Hematopoietic multipotent progenitor cell treated with erythropoietin and hydrocortisone succinate and interleukin-3 and kit ligand, for 4 days (in vitro differentiated cells): Measurements from ENCODE around the gene OSBPL1A.
"Not testable (repeated sequence)": the region's sequence is repeated elsewhere in the genome, so short reads cannot be mapped to it uniquely, and the experiment has no call there.

Source experiments
- DNase-seq: peaks from one replicate; pipeline ENCODE4 v3.0.0-alpha.2; 2015

OSBPL1A gene

DNA sequence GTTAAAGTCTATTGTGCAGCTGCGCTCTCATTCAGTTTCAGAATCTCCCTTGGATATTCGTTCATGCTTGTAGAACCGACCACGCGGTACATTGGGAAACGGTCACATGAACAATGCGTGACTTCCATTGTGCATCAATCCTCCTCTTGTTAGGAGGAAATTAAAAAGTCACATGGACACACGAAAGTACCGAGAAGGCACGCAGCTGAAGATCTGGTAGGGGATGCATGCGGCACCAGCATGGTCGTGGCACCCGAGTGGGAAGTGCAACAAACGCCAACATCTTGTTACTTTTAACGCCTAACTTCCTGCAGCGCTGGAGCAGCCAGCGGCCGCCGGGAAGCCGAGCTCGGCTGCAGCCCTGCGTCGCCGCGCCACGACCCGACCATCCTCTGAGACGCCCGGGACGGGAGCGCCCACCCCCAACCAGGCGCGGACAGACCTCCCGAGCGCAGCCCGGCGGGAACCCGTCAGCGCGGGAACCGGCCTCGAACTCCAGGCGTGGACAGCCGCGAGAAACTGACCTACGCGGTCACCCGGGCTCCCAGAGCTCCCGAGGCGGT is 412 bp downstream of the OSBPL1A start:
- peak; percentile 88 for DNase-seq

DNA sequence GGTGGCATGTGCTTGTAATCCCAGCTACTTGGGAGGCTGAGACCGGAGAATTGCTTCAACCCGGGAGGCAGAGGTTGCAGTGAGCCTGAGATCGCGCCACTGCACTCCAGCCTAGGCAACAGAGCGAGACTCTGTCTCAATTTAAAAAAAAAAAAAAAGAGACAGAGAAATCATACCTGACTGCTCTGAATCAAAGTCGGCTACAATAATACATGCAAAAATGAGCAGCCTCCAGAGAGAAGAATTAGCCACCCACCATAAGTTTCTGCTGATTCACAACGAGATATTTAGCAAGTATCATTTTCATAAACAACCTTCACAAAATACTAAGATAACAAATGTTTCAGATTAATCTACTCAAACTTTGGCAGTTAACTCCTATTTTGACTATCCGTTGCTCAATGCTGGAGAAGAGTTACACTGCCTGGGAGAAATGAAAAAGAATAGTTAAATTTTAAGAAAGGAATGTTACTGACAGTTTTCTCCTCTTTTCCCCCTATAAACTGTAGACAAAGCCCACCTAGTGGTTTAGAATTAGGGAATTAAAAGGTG is 1.5 kb downstream of the OSBPL1A start:
- DNase-seq: peak; percentile 11

DNA sequence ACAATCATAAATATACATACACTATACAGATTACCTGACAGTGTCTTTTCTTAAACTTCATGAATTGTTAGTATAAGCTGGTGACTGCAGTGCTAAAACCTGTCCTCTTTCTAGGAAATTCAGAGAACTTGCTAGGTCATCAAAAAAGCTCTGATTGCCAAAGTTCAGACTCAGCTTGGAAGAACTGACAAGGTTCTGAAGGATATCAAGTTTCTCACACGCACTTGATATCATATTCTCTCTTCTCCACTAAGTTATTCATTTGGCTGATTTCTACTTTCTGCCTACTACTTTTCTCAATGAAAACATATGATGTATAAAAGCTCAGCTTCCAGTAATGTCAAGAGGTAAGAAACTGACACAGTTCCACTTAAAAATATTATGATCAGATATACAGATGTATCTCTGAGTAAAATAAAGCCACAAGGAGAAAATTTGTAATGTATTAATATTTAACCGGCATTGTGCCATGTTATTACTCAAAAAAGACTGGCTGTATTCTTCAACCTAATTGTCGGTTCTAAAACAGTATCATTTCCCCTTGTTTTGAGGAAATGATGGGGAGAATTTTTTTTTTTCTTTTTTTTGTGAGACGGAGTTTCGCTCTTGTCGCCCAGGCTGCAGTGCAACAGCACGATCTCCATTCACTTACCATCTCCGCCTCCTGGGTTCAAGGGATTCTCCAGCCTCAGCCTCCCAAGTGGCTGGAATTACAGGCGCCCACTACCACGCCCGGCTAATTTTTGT is 2.4 kb downstream of the OSBPL1A start:
- DNase-seq: peak; percentile 39

DNA sequence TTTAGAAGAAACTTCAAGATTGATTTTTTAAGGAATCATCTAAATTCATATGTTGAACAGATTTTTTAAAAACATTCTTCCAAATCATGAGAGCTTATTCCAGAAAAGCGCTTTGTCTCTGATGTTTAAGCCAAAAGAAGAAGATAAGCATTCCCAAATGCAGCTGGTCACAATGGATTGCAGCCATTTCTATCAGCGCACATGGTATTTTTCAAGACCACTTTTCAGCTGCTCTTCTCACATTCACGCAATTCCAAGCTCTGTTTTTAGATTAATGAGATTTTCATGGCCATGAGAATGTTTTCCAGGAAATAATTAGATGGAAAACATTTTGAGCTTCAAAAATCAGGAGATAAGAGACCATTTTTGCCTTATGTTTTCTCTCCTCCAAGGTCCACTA is 8.7 kb downstream of the OSBPL1A start:
- no peak for DNase-seq

DNA sequence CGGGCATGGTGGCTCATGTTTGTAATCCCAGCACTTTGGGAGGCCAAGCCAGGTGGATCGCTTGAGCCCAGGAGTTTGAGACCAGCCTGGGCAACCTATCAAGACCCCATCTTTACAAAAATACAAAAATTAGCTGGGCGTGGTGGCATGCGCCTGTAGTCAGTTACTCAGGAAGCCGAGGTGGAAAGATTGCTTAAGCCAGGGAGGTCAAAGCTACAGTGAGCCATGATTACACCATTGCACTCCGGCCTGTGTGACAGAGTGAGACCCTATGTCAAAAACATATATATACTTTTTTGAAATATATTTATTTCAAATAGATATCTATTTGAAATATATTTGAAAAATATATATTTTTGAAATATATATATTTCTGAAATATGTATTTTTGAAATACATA is 10.9 kb downstream of the OSBPL1A start:
- peak; percentile 56 for DNase-seq

DNA sequence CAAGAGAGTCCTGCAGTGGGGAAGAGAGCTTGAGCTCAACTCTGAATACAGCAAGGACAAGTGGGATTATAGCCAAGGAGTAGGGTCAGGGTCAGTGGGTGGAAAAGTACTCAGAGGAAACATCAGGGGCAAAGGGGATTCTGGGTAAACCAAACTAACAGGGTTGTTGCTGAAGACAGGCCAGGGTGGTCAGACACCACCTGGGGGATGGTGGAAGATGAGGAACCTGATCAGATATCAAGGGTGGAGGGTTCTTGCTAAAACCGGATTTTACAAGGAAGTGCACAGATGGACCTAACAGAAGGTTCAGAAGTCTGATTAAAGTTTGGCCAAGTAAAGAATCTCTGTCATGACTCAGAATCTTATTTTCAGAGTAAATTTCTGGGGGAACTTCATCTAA is 16.5 kb downstream of the OSBPL1A start:
- DNase-seq: peak; percentile 40

DNA sequence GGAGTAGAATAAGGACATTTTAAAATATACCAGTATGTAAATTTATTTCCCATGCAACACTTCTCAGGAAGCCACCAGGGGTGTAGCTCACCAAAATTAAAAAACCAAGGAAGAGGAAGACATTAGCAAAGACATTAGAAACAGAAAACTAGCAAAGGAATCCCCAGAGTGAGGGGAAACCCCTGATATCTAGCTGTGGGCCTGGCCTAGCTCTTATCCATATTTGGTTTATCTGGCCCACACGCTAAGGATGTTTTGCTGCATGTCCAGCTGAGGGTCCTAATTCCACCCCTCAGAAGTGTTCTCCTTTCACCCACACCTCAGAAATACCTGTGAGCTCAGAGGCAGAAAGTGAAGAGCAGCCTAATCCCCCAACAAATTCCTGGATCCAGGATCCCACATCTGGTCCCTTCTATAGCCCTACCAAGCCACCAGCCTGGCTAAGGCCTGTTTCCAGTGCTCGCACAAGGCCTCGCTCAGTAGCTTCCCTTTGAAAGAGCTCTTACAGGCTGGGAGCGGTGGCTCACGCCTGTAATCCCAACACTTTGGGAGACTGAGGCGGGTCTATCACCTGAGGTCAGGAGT is 17.4 kb downstream of the OSBPL1A start:
- peak; percentile 15 for DNase-seq

DNA sequence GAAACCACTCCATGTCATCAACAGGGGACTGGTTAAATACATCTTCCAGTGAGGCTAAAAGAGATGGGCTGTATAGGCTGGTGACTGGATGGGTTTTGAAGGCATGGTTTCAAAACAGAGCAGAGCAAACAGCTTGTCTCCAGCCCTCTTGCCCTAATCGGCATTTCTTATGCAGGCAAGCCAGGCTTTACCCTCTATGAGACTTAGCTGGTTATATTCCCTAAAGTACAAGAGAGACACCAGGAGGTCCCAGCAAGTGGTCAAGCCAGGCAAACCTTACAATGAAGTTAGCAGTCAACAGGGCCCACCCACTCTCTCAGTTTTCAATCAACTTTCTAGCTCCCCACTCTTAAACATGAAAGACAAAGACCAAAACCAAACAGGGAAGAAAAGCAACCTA is 19.0 kb downstream of the OSBPL1A start:
- DNase-seq: no peak

DNA sequence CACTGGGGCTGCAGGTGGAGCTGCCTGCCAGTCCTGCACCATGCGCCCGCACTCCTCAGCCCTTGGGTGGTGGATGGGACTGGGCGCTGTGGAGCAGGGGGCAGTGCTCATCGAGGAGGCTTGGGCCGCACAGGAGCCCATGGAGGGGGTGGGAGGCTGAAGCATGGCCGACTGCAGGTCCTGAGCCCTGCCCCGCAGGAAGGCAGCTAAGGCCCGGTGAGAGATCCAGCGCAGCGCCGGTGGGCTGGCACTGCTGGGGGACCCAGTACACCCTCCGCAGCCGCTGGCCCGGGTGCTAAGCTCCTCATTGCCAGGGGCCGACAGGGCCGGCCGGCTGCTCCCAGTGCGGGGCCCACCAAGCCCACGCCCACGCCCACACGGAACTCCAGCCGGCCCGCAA is 21.1 kb downstream of the OSBPL1A start:
- DNase-seq: not testable (repeated sequence)

DNA sequence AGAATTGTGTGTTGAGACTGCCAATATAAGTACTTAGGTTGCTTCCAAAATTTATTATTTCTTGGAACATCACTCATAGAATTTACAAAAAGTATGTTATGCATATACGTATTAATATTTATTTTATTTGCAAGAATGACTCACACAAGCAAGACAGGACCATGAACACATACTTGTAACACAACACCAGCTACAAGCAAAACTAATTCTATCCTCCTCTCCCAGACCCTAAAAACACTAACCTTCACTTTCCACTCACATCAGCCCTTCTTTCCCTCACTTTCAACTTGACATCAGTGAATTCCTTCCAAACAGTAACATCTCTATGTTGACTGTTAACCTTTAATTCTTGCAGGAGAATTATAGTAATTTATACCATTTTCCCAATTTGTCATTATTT is 24.3 kb downstream of the OSBPL1A start:
- DNase-seq: no peak

DNA sequence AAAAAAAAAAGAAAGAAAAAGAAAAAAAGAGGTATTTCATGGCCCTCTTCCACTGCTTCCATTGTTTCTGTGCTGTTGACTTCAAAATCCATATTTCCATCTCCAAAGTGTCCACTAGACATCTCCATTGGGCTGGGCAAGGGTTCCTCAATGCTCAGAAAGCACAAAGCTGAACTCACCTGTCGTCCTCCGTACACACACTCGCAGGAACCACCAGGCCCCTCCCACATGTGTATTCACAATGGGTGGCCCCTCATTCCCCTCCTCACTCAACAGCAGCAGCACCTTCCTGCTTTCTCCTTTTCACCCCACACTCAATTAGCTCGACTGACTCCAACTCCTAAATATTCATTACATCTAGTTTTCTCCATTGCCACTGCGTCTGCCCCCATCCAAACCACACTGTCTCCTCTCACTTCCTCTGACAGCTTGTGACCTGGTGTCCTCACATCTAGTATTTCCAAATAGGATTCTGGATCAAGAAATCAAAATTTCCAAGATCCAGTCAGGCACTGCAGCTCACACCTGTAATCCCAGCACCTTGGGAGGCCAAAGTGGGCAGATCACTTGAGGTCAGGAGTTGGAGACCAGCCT is 25.2 kb downstream of the OSBPL1A start:
- DNase-seq: no peak

DNA sequence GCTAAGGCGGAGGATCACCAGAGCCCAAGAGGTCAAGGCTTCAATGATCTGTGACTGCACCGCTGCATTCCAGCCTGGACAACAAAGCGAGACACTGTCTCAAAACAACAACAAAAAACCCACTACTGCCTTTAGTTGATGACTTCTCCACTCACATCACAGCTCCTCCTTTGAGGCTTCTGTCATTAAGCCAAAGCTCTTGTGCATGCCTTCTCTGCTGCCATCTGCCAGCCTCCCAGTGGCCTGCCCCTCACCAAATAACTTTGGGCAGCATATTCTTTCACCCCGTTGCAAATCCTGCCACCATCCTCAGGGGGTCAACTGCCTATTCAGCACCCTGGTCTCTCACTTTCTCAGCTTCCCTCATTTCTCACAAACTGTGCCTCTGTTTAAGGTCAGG is 27.5 kb downstream of the OSBPL1A start:
- no peak for DNase-seq

DNA sequence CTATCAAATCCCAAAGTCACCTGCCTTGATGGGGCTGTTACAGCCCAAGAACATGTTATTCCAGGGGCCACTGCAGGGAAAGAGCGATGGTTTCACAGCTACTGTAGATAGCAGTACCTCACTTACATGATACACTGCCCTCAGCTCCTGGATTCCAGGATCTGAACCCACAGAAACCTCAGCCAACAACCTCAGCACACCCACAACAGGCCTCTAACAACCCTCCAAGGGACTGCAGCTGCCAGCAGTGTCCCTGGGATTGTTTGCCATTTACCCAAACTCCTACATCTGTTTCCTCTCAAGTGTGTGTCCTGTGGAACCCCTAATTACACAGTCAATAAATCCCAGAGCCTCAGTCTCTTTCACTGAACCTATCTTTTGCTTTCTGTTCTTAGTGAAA is 28.2 kb downstream of the OSBPL1A start:
- peak; percentile 18 for DNase-seq

DNA sequence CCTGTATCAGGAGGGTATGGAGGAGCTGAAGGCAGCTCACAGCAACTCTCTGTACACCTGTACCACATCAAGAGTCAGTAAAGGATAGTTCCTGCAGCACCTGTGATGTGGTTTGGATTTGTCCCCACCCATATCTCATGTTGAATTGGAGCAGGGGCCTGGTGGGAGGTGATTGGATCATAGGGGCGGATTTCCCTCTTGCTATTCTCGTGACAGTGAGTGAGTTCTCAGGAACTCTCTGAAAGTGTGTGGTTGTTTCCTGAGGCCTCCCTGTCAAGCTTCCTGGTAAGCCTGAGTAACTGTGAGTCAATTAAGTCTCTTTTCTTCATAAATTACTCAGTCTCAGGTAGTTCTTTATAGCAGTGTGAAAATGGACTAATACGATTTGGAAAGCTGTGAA is 28.9 kb downstream of the OSBPL1A start:
- DNase-seq: no peak

DNA sequence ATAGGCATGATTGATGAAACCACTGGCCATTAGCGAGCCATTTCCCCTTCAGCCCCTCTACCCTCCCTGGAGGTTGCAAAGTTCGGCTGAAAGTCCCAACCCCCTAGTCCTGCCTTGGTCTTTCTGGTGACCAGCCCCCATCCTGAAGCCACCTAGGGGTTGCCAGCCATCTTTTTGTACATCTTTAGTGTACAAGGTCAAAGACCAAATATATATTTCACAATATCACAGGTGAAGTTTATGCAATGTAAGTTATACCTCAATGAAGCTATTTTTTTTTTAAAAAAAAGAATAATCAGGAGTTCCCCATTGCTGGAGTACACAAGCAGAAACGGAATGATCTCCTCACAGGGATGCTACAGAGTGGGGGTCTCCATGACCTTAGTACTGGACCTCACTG is 31.3 kb downstream of the OSBPL1A start:
- no peak for DNase-seq

DNA sequence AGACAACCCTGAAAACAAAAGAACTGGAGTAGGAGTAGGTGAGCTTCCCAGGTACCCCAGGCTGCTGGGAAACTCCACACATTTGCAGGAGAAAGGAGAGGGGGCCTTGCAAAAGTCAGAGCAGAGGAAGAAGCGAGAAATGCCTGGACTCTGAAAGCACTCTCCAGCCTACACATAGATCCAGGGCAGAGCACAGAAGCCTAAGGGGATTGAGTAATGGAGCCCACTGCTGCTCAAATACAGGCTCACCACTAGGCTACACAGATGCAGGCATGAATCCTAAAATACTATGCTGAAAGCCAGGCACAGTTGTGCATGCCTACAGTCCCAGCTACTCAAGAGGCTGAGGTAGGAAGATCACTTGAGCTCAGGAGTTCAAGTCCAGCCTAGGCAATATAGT is 33.4 kb downstream of the OSBPL1A start:
- DNase-seq: no peak

DNA sequence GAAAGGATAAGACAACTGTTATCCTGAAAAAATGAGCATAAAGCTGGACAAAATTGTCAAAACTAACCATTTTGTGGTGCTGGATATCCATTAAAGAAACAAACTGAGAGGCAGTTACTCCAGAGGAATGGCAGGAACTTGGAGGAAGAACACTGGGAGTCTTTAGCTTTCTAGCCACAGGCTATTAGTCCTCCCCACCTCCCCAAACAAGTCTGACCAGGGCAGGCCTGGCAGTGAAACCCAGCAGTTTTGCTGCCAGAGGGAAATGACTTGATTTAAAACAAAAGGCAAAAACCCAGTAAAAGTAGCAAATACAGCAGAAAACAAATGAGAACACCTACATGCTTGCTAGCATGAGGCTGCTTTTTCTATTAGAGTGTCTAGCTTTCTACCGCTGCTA is 34.9 kb downstream of the OSBPL1A start:
- no peak for DNase-seq

DNA sequence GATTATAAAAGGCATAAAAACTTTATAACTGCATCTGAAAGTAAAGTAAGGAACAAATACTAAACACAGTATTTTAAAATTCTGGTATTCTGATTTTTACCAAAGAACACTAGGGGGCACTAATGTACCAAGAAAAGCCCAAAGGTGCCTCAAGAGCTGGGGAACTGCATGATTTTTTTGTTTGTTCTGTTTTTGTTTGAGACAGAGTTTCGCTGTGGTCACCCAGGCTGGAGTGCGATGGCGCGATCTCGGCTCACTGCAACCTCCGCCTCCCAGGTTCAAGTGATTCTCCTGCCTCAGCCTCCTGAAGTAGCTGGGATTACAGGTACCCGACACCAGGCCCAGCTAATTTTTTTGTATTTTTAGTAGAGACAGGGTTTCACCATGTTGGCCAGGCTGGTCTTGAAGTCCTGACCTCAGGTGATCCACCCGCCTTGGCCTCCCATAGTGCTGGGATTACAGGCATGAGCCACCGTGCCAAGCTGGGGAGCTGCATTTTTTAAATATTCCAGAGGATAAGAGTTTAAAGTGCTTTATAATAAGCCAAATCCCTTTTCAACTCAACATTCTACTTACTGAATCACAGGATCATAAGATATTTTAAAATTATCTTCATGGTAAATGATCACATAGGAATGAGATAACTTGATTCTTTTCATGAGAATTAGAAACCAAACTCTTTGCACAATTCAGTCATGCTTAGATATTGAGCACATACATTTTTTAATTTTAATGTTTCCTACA is 37.7 kb downstream of the OSBPL1A start:
- DNase-seq: peak; percentile 91

DNA sequence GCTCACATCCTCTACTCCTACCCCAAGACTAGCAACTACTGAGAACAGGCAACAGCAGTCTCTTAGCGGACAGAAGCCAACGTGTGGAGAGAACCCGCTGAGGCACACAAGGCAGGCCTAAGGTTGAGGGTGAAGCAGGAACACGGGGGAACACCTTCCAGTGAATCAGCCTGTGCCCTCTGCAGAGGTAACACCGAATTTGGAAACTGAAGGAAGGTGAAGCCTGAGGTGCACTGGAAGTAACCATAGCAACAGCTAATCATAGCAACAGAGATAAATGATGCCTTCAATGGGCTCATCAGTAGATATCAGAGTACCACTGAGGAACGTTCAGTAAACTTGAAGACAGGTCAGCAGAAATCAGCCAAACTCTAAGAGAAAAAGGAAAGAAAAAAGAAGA is 43.3 kb downstream of the OSBPL1A start:
- no peak for DNase-seq

DNA sequence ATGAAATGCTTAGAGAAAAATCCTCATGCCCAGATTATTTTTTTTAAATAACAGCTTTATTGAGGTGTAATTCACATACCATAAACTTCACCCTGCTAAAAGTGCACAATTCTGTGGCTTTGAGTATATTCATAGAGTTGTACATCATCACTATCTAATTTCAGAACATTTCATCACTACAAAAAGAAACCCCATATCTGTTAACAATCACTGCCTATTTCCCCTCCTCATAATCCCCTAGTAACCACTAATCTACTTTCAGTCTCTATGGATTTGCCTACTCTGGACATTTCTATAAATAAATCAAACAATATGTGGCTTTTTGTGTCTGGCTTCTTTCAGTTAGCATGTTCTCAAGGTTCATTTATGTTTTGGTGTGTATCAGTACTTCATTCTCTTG is 51.4 kb downstream of the OSBPL1A start:
- no peak for DNase-seq

DNA sequence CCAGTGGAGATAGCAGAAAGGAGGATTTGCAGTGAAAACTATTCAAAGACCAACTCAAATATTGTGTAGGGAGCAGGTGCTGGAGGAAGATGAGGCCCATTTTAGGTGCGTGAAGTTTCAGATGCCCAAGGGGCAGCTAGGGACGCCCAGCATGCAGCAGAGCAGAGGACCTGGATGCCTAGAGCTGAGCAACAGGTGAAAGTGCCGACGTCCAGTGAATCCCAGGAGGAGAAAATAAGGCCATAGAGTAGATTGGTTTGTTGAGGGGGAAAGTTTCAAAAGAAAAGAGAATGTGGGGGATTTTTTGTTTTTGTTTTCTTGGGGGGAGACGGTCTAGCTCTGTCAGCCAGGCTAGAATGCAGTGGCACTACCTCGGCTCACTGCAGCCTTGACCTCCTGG is 53.1 kb downstream of the OSBPL1A start:
- no peak for DNase-seq

DNA sequence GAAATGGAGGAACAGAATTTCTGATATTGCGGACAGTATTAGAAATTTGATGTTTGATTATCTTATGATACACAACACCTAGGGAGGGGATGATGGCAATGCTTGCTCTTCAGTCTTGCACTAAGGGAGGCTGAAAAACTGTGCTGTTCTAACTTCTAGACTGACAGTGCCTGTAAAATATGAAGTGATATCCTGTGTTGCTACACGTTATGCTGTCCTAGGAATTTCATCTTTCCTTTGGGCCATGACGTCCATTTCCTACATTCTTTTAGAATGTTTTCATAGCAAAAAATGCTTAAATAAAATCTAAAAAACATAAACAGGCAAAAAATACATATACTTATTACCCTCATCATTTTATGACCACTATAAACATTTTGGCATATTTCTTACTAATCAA is 55.3 kb downstream of the OSBPL1A start:
- no peak for DNase-seq

DNA sequence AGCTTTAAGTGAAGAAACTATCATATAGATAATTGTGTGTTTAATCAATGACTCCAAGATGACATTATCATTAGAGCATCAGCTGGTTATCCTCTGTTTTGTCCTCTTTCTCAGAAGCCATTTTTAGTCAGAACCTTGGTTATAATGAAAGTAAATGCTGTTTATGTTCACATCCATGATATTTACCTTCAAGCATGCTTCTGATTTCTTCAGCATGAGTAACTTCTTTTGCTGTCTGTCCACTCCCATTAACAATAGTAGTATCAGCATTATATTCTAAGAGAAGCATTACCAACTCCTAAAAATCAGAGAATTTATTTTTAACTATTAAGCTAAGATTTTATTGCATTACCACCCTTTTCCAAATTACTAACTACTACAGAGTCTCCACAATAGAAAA is 56.3 kb downstream of the OSBPL1A start:
- DNase-seq: no peak
